ENCODE results near the gene P2RX4. TPM values are rescaled to one million over a fixed set of nuclear protein-coding genes. Genes with fewer than 3 reads are reported as not detected.
"Not testable (repeated sequence)": the region's sequence is repeated elsewhere in the genome, so short reads cannot be mapped to it uniquely, and the experiment has no call there.

P2RX4 gene, protein sequence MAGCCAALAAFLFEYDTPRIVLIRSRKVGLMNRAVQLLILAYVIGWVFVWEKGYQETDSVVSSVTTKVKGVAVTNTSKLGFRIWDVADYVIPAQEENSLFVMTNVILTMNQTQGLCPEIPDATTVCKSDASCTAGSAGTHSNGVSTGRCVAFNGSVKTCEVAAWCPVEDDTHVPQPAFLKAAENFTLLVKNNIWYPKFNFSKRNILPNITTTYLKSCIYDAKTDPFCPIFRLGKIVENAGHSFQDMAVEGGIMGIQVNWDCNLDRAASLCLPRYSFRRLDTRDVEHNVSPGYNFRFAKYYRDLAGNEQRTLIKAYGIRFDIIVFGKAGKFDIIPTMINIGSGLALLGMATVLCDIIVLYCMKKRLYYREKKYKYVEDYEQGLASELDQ
- 91.9 TPM for polyA plus RNA-seq
- long read RNA-seq, donor 1, transcript P2RX4-202 (12 exons, 2,032 nt), result major isoform, 11 of 11 reads
- long read RNA-seq, donor 1, partial matches to known transcripts, result 0 of 11 reads
- long read RNA-seq, donor 1, other reads (novel, unspliced or antisense), result 0 of 11 reads
- long read RNA-seq, donor 2, transcript P2RX4-202 (12 exons, 2,032 nt), result major isoform, 38 of 56 reads
- long read RNA-seq, donor 2, partial matches to known transcripts, result 10 of 56 reads
- long read RNA-seq, donor 2, other reads (novel, unspliced or antisense), result 5 of 56 reads
- long read RNA-seq, donor 3, result 0 reads
- long read RNA-seq, donor 4, partial matches to known transcripts, result 0 of 4 reads
- long read RNA-seq, donor 4, other reads (novel, unspliced or antisense), result 0 of 4 reads
- long read RNA-seq, donor 5, transcript P2RX4-202 (12 exons, 2,032 nt), result major isoform, 12 of 13 reads
- long read RNA-seq, donor 5, partial matches to known transcripts, result 0 of 13 reads
- long read RNA-seq, donor 5, other reads (novel, unspliced or antisense), result 0 of 13 reads
- long read RNA-seq, donor 6, transcript P2RX4-202 (12 exons, 2,032 nt), result major isoform, 38 of 84 reads
- long read RNA-seq, donor 6, partial matches to known transcripts, result 46 of 84 reads
- long read RNA-seq, donor 6, other reads (novel, unspliced or antisense), result 0 of 84 reads
- long read RNA-seq, donor 7, transcript P2RX4-202 (12 exons, 2,032 nt), result major isoform, 14 of 14 reads
- long read RNA-seq, donor 7, partial matches to known transcripts, result 0 of 14 reads
- long read RNA-seq, donor 7, other reads (novel, unspliced or antisense), result 0 of 14 reads
- long read RNA-seq, donor 8, transcript P2RX4-202 (12 exons, 2,032 nt), result major isoform, 34 of 90 reads
- long read RNA-seq, donor 8, partial matches to known transcripts, result 53 of 90 reads
- long read RNA-seq, donor 8, other reads (novel, unspliced or antisense), result 0 of 90 reads
- long read RNA-seq, donor 9, transcript P2RX4-202 (12 exons, 2,032 nt), result major isoform, 38 of 41 reads
- long read RNA-seq, donor 9, partial matches to known transcripts, result 0 of 41 reads
- long read RNA-seq, donor 9, other reads (novel, unspliced or antisense), result 0 of 41 reads
- long read RNA-seq, donor 10, transcript P2RX4-214 (11 exons, 1,612 nt), result minor isoform, 5 of 42 reads
- long read RNA-seq, donor 10, transcript P2RX4-202 (12 exons, 2,032 nt), result major isoform, 35 of 42 reads
- long read RNA-seq, donor 10, partial matches to known transcripts, result 0 of 42 reads
- long read RNA-seq, donor 10, other reads (novel, unspliced or antisense), result 0 of 42 reads
- long read RNA-seq, donor 11, transcript P2RX4-202 (12 exons, 2,032 nt), result major isoform, 21 of 56 reads
- long read RNA-seq, donor 11, partial matches to known transcripts, result 34 of 56 reads
- long read RNA-seq, donor 11, other reads (novel, unspliced or antisense), result 0 of 56 reads

DNA sequence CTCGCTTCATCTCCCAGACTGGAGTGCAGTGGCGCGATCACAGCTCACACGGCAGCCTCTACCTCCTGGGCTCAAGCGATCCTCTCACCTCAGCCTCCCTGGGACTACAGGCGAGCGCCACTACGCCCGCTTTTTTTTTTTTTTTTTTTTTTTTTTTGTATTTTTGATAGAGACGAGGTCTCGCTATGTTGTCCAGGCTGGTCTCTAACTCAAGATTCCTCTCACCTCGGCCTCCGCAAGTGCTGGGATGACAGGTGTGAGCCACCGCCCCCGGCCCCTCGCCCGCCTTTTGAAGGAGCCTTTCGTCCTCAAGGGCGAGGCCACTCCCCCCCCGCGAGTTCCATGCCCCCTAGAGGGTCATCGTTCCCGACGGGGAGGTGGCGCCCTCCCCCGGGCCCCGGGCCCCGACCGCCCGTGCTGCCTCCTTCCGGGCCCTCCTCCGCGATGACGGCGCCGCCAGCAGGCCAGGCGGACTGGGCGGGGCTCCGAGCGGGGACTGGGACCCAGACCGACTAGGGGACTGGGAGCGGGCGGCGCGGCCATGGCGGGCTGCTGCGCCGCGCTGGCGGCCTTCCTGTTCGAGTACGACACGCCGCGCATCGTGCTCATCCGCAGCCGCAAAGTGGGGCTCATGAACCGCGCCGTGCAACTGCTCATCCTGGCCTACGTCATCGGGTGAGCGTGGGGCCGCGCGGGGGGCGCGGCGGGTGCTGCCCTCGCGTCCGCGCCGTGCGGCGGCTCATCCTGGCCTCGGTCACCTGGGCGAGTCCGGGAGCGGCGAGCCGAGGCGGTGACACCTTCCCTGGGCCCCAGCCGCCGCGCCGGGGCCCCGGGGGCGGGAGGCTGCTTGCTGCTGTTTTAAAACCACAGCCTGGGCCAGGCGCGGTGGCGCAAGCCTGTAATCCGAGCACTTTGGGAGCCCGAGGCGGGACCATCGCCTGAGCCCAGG is at the start of gene P2RX4:
Gene P2RX4 (plus strand): TSS at position 506 of the 949 bp plus-strand sequence. CDS start 36 bp downstream, at position 542.
- WGBS (ENCODE audit: insufficient coverage, low lambda C conversion rate), result no CpG with 5 or more reads among the region's 97 CpGs
- peak within 1 kb of the TSS; percentile 86 for H3K4me3 ChIP-seq (ENCODE audit: low read length)
- no peaks in the 10 kb centered on the region for H3K9me3 ChIP-seq (ENCODE audit: control insufficient read depth, low read depth, low read length)

DNA sequence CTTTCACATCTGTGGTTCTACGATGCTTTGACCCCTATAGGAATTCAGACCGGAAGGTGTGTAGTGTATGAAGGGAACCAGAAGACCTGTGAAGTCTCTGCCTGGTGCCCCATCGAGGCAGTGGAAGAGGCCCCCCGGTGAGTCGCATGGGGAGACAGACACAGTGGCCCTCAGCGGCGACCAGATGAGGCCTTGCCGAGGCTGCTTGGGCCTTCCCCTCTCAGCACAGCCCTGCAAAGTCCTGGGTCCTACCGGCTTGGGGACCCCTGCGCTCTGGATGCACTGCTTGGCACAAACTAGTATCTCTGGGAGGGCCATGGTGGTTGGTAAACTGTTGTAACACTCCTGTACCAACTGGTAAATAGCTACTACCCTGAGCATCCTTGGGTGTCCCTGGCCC is 47.5 kb upstream of the P2RX4 start:
- Histone ChIP-seq H3K27me3 (ENCODE audit: control insufficient read depth, insufficient read depth, low read length) (no peaks in the 10 kb centered on the region), H3K27ac (ENCODE audit: low read length) (no peak overlapping the region), H3K4me3 (ENCODE audit: low read length) (no peak overlapping the region), H3K36me3 (ENCODE audit: control insufficient read depth, insufficient read depth, low read length) (no peaks in the 10 kb centered on the region), H3K9me3 (ENCODE audit: control insufficient read depth, low read depth, low read length) (no peaks in the 10 kb centered on the region), H3K4me1 (ENCODE audit: control insufficient read depth, insufficient read depth, low read length) (no peaks in the 10 kb centered on the region)
- DNase-seq, result no peak
- WGBS (ENCODE audit: insufficient coverage, low lambda C conversion rate), result no CpG with 5 or more reads among the region's 10 CpGs

More for the DNA sequence above, at the start of gene P2RX4:
- peak; percentile 91 to 96 for DNase-seq
- Histone ChIP-seq H3K27ac (ENCODE audit: low read length) (peak within 1 kb of the TSS; percentile 93), H3K27me3 (ENCODE audit: control insufficient read depth, insufficient read depth, low read length) (no peaks in the 10 kb centered on the region), H3K36me3 (ENCODE audit: control insufficient read depth, insufficient read depth, low read length) (peaks cover 15% of the 10 kb centered on the region), H3K4me1 (ENCODE audit: control insufficient read depth, insufficient read depth, low read length) (peaks cover 26% of the 10 kb centered on the region)

DNA sequence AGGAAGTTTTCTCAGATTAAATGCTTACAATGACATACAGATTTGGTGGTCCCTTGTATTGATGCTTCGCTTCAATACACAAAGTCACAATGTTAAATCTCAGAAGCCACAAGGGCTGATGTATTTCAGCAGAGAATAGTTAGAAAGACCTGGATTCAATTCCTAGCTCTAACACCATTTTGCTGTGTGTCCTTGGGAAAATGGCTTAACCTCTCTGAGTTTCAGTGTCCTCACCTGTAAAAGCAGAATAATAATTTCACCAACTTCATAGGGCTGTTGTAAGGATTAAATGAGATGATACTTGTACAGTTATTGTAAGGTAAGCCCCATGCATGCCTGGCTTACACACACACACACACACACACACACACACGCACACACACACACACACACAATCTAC is 46.9 kb upstream of the P2RX4 start:
- no peaks in the 10 kb centered on the region for H3K4me1 ChIP-seq (ENCODE audit: control insufficient read depth, insufficient read depth, low read length)
- no peak for DNase-seq
- WGBS (ENCODE audit: insufficient coverage, low lambda C conversion rate), result 100% methylated on average over 1 of the region's 2 CpGs
- no peaks in the 10 kb centered on the region for H3K27me3 ChIP-seq (ENCODE audit: control insufficient read depth, insufficient read depth, low read length)
- no peak overlapping the region for H3K27ac ChIP-seq (ENCODE audit: low read length)
- no peaks in the 10 kb centered on the region for H3K9me3 ChIP-seq (ENCODE audit: control insufficient read depth, low read depth, low read length)
- no peaks in the 10 kb centered on the region for H3K36me3 ChIP-seq (ENCODE audit: control insufficient read depth, insufficient read depth, low read length)
- no peak overlapping the region for H3K4me3 ChIP-seq (ENCODE audit: low read length)

DNA sequence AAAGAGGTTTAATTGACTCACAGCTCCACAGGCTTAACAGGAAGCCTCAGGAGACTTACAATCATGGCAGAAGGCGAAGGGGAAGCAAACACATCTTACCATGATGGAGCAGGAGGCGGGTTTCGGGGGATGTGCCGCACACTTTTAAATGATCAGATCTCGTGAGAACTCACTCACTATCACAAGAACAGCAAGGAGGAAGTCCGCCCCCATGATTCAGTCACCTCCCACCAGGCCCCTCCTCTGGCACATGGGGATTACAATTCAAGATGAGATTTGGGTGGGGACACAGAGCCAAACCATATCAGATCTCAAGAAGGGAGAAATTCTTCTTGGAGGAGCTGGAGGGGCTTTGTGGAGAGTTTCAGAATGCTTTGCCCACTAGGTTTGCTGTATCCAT is 45.1 kb upstream of the P2RX4 start:
- not testable (repeated sequence) for H3K36me3 ChIP-seq (ENCODE audit: control insufficient read depth, insufficient read depth, low read length)
- no CpG with 5 or more reads among the region's 6 CpGs for WGBS (ENCODE audit: insufficient coverage, low lambda C conversion rate)

DNA sequence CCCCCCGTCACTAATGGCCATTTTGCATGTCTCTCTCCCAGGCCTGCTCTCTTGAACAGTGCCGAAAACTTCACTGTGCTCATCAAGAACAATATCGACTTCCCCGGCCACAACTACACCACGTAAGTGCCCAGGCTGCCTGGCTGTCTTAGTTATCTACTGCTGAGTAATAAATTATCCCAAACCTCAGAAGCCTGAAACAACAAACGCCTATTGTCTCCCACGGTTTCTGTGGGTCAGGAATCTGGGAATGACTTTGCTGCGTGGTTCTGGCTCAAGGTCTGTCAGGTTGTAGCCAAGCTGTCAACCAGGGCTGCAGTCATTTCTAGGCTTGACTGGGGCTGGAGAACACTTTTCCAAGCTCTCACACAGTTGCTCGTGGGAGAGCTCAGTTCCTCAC is 44.6 kb upstream of the P2RX4 start:
- Histone ChIP-seq H3K27ac (ENCODE audit: low read length) (no peak overlapping the region), H3K4me3 (ENCODE audit: low read length) (no peak overlapping the region), H3K4me1 (ENCODE audit: control insufficient read depth, insufficient read depth, low read length) (no peaks in the 10 kb centered on the region), H3K27me3 (ENCODE audit: control insufficient read depth, insufficient read depth, low read length) (no peaks in the 10 kb centered on the region), H3K36me3 (ENCODE audit: control insufficient read depth, insufficient read depth, low read length) (no peaks in the 10 kb centered on the region), H3K9me3 (ENCODE audit: control insufficient read depth, low read depth, low read length) (no peaks in the 10 kb centered on the region)
- no peak for DNase-seq
- no CpG with 5 or more reads among the region's 9 CpGs for WGBS (ENCODE audit: insufficient coverage, low lambda C conversion rate)

More for the DNA sequence above, 45.1 kb upstream of the P2RX4 start:
- H3K27ac ChIP-seq (ENCODE audit: low read length); H3K4me3 ChIP-seq (ENCODE audit: low read length); DNase-seq; H3K9me3 ChIP-seq (ENCODE audit: control insufficient read depth, low read depth, low read length); H3K4me1 ChIP-seq (ENCODE audit: control insufficient read depth, insufficient read depth, low read length); H3K27me3 ChIP-seq (ENCODE audit: control insufficient read depth, insufficient read depth, low read length): not testable (repeated sequence)

DNA sequence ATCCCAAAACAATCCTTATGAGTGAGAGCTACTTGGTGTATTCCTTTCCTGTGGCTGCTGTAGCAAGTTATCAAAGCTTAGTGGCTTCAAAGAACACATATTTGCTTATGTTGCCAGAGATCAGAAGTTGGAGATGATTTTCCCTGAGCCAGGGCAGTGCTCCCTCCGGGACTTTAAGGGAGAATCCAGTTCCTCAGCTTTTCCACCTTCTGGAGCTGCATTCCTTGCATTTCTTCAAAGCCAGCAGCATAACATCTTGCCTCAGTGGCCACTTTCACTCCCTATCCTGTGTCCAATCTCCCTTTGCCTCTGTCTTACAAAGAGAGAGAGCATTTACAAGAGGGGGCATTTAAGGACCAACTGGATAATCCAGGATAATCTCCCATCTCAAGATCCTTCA is 43.6 kb upstream of the P2RX4 start:
- Histone ChIP-seq H3K27me3 (ENCODE audit: control insufficient read depth, insufficient read depth, low read length) (no peaks in the 10 kb centered on the region), H3K4me1 (ENCODE audit: control insufficient read depth, insufficient read depth, low read length) (no peaks in the 10 kb centered on the region), H3K9me3 (ENCODE audit: control insufficient read depth, low read depth, low read length) (no peaks in the 10 kb centered on the region), H3K36me3 (ENCODE audit: control insufficient read depth, insufficient read depth, low read length) (no peaks in the 10 kb centered on the region), H3K4me3 (ENCODE audit: low read length) (no peak overlapping the region), H3K27ac (ENCODE audit: low read length) (no peak overlapping the region)
- DNase-seq, result no peak
- no CpG with 5 or more reads among the region's 1 CpG for WGBS (ENCODE audit: insufficient coverage, low lambda C conversion rate)

DNA sequence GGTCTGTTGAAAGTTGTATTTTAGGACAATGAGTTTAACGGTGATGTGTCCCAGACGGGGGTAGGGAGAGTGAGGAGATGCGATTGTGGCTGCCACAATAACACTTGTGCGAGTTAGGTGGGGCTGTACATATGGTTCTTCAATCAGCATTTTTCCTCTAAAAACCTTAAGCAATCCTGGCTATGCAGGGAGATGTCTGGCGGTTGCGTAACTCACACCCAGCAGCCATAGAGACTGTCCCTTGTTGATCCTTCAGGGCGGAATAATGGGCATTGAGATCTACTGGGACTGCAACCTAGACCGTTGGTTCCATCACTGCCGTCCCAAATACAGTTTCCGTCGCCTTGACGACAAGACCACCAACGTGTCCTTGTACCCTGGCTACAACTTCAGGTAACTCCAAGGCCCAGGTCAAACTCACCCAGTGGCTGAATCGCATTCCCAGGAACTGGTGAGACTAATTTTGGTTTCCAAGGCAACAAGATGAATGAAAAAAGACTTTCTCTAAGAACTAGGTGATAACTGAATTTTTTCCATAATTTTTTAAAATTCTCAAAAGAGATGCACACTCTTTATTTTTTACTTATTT is 42.6 kb upstream of the P2RX4 start:
- 60% methylated on average over 1 of the region's 14 CpGs for WGBS (ENCODE audit: insufficient coverage, low lambda C conversion rate)
- Histone ChIP-seq H3K9me3 (ENCODE audit: control insufficient read depth, low read depth, low read length) (no peaks in the 10 kb centered on the region), H3K4me1 (ENCODE audit: control insufficient read depth, insufficient read depth, low read length) (no peaks in the 10 kb centered on the region), H3K36me3 (ENCODE audit: control insufficient read depth, insufficient read depth, low read length) (no peaks in the 10 kb centered on the region), H3K27ac (ENCODE audit: low read length) (no peak overlapping the region), H3K27me3 (ENCODE audit: control insufficient read depth, insufficient read depth, low read length) (no peaks in the 10 kb centered on the region), H3K4me3 (ENCODE audit: low read length) (no peak overlapping the region)
- no peak for DNase-seq

DNA sequence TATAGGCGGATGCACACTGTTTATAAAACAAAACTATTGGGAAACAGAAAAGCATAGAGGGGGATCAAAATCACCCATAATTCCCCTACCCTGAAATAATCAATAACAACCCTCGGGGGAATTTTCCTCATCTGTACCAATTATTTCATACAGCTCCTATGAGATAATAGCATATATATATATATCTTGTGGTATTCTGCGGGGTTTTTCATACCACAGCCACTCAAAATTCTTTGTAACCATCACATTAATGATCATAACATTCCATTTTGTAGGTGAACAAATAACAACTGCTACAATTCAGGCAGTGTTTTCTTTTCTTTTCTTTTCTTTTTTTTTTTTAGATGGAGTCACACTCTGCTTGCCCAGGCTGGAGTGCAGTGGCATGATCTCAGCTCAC is 42.0 kb upstream of the P2RX4 start:
- DNase-seq, result no peak
- no peak overlapping the region for H3K27ac ChIP-seq (ENCODE audit: low read length)
- no peaks in the 10 kb centered on the region for H3K36me3 ChIP-seq (ENCODE audit: control insufficient read depth, insufficient read depth, low read length)
- H3K4me1 ChIP-seq (ENCODE audit: control insufficient read depth, insufficient read depth, low read length), result no peaks in the 10 kb centered on the region
- H3K4me3 ChIP-seq (ENCODE audit: low read length), result no peak overlapping the region
- H3K27me3 ChIP-seq (ENCODE audit: control insufficient read depth, insufficient read depth, low read length), result no peaks in the 10 kb centered on the region
- no CpG with 5 or more reads among the region's 3 CpGs for WGBS (ENCODE audit: insufficient coverage, low lambda C conversion rate)
- no peaks in the 10 kb centered on the region for H3K9me3 ChIP-seq (ENCODE audit: control insufficient read depth, low read depth, low read length)
